GM12864 (cell line): Measurements from ENCODE around the gene EDIL3.
"Not testable (repeated sequence)": the region's sequence is repeated elsewhere in the genome, so short reads cannot be mapped to it uniquely, and the experiment has no call there.

Source experiments
- DNase-seq: peaks from one replicate; pipeline ENCODE4 v3.0.0-alpha.2; 2011; ENCODE audit warnings: low read depth
- H3K4me3 ChIP-seq: 2 replicates; pipeline ENCODE4 v1.5.1; 2011; ENCODE audit warnings: mild to moderate bottlenecking, low read depth, low read length, control low read depth
- TF ChIP-seq, protein P1 (sequence below): IDR thresholded peaks from 2 replicates; pipeline ENCODE4 v1.5.1; 2011; ENCODE audit warnings: low read depth, mild to moderate bottlenecking, moderate library complexity, low read length, control low read depth, inconsistent platforms; ENCODE audit errors: missing control alignments

Gene EDIL3

DNA sequence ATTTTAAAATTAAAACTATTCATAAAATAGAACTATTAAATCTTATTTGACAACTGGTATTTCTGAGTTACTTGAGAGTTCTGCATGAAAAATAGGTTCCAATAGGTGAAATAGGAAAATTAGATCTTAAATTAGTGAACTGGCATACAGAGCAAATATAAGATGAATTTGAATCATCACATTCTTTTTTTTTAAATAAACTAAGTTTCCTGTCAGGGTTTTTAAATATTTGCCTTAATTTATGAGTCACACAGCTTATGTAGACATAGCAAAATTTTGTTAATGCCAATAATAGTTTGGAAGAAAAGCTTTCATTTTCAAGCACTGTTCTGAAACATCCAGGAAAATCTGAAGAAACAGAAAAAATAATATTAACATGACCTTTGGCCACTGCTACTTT lies 352.4 kb downstream of the EDIL3 start:
- no peak for DNase-seq
- TF ChIP-seq, protein P1, sequence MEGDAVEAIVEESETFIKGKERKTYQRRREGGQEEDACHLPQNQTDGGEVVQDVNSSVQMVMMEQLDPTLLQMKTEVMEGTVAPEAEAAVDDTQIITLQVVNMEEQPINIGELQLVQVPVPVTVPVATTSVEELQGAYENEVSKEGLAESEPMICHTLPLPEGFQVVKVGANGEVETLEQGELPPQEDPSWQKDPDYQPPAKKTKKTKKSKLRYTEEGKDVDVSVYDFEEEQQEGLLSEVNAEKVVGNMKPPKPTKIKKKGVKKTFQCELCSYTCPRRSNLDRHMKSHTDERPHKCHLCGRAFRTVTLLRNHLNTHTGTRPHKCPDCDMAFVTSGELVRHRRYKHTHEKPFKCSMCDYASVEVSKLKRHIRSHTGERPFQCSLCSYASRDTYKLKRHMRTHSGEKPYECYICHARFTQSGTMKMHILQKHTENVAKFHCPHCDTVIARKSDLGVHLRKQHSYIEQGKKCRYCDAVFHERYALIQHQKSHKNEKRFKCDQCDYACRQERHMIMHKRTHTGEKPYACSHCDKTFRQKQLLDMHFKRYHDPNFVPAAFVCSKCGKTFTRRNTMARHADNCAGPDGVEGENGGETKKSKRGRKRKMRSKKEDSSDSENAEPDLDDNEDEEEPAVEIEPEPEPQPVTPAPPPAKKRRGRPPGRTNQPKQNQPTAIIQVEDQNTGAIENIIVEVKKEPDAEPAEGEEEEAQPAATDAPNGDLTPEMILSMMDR = no peak
- no peak overlapping the region for H3K4me3 ChIP-seq

DNA sequence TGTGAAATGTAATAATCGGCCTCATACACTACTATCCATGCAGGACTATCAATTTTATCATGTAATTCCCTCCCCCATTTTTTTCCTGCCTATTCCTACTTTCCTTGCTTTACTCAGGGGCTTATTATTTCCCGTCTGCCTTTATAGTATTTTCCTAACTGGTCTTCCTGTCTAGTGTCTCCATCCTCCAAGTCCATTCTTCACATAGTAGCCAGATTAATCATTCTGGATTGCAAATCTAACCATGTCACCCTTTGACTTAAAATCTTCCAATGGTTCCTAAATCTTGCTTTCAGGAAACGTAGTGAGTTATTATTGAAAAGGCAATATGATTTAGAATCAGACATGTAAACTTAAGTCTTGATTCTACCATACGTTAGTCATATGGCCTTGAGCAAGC lies 356.6 kb downstream of the EDIL3 start:
- DNase-seq = no peak
- H3K4me3 ChIP-seq = no peak overlapping the region
- TF ChIP-seq, protein P1 = no peak

DNA sequence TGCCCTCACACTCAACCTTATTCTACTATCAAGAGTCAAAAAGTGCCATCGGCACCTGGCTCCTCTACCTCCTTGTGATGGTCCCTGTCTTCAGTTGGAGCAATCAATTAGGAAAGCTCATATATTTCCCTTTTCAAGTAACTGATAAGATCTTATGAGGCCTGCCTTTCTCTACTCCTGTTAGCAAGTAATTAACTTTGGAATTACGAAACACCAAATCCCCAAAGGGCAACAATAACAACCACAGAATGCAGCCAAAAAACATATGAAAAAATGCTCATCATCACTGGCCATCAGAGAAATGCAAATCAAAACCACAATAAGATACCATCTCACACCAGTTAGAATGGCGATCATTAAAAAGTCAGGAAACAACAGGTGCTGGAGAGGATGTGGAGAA lies 366.2 kb downstream of the EDIL3 start:
- not testable (repeated sequence) for H3K4me3 ChIP-seq

DNA sequence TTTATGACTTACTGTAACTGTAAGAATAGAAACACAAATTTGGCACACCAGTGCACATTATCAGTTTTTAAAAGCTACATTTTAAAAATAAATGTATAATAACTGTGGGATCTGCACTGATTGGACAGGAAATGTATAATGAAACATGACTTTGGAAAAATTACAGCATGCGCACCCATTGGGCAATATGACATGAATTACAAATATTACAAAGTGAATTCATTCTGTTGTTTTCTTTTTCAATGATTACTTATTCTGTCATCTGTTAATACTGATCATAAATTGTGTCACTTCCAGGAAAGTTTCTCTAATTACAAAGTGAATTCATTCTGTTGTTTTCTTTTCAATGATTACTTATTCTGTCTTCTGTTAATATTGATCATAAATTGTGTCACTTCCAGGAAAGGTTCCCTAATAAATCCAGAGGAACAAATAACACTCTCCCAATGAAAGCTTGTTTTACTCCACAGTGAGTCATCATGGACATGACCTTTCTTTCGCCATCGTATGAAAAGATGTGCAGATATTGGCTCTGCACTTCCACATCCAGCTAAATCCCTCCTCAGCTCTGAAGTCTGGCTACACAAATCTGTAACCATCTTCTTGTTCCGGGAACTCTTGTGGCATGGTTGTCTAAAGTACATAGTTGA lies 367.0 kb downstream of the EDIL3 start:
- no peak for DNase-seq
- TF ChIP-seq, protein P1 = no peak

More for the DNA sequence above, 366.2 kb downstream of the EDIL3 start:
- not testable (repeated sequence) for DNase-seq

DNA sequence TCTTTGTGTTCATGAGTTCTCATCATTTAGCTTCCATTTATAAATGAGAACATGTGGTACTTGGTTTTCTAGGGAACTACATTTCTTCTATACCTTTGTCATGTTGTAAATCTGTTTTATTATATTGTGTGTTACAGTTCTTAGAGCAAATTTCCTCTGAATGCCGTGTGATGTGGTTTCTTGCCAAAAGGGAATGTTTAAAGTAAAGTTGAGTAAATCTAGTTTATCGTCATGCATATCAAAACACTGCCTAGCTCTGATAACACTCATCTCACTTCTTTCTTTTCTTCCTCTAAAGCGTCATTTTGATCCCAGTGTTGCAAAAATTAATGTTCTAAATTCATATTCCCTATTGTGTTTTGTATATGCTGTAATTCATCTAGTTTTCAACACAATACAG lies 368.6 kb downstream of the EDIL3 start:
- TF ChIP-seq, protein P1 = no peak
- H3K4me3 ChIP-seq = no peak overlapping the region
- DNase-seq = no peak

More for the DNA sequence above, 367.0 kb downstream of the EDIL3 start:
- no peak overlapping the region for H3K4me3 ChIP-seq

DNA sequence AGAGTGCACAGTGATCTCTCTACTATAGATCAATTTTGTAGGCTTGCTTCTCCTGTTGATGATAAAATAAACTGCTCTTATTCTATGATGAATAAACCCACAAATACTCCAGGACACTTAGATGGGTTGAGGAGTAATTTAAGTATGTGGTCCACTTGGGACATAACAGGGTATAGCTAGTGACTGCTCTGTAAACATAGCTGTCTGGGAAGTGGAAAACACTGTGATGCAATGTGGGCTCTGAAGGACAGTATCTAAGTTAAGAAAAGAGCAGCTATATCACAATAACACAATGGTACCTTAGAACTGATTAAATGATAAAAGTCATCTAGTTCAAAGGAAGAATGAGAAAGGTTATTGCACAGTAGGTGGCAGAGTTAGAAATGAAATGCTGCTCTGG lies 369.7 kb downstream of the EDIL3 start:
- TF ChIP-seq, protein P1 = no peak
- no peak overlapping the region for H3K4me3 ChIP-seq
- DNase-seq = no peak

GRCh38 chr5:83993803-83994202 lies 390.9 kb downstream of the EDIL3 start:
- no peak for DNase-seq
- no peak overlapping the region for H3K4me3 ChIP-seq
- TF ChIP-seq, protein P1 = no peak
